Pancreas (tissue), 10 donors: ENCODE results near the gene CLEC1B. TPM values are rescaled to one million over a fixed set of nuclear protein-coding genes. Genes with fewer than 3 reads are reported as not detected.
"Not testable (repeated sequence)": the region's sequence is repeated elsewhere in the genome, so short reads cannot be mapped to it uniquely, and the experiment has no call there.

ENCODE experiments used
- ATAC-seq, 4 donors: fragments of 200-7000 bp; cut with Tn5 transposase; one replicate each; pipeline versions ENCODE4 v1.8.0 to v1.9.1; 2020; ENCODE audit warnings: mild to moderate bottlenecking in 4 of 4, moderate library complexity in 4 of 4
- DNase-seq, 6 donors: peaks; one replicate each; pipeline ENCODE4 v3.0.0-alpha.2; 2020
- FAIRE-seq: peaks from 2 replicates; lab custom pipeline; 2012; peaks lifted over from hg19 to GRCh38; lab: Jason Lieb, UNC
- H3K27ac ChIP-seq, 4 donors: fragments of 200-600 bp; sonication (generic); 1 replicate in 3 of 4; 2 replicates in 1 of 4; pipeline versions ENCODE4 v1.5.0 to v1.8.0; 2020
- H3K27me3 ChIP-seq, 4 donors: fragments of 200-600 bp; one replicate each; pipeline ENCODE4 v1.8.0; 2021
- H3K36me3 ChIP-seq, 3 donors: fragments of 200-600 bp; sonication (generic) in 1 of 3; one replicate each; pipeline versions ENCODE4 v1.5.0 to v1.8.0; 2020 to 2021
- H3K4me1 ChIP-seq, 3 donors: fragments of 200-600 bp; one replicate each; pipeline ENCODE4 v1.8.0; 2021
- H3K4me3 ChIP-seq, 4 donors: fragments of 200-600 bp; sonication (generic) in 2 of 4; one replicate each; pipeline versions ENCODE4 v1.5.0 to v1.8.0; 2020 to 2021
- H3K9me3 ChIP-seq, 4 donors: fragments of 200-600 bp; one replicate each; pipeline ENCODE4 v1.8.0; 2021
- WGBS, 2 donors: extraction: QIAGEN DNeasy Blood & Tissue Kit; methylation state at CpG; one replicate each; pipeline ENCODE4 v1.1.7; 2013; 5-methylcytosine and 5-hydroxymethylcytosine counted together
- intact Hi-C, 3 donors: fragments of 100-400 bp; cut with DNase I; formaldehyde crosslinking; loops; one replicate each; pipeline versions ENCODE4 v1.11.1 to v1.14.2; 2022
- polyA plus RNA-seq, 2 donors: library from polyadenylated mRNA; stranded (reverse); fragments of 200-250 nt; gene quantifications; one replicate each; pipeline ENCODE4 v1.2.3, GENCODE V29; 2013
- total RNA-seq, 6 donors: library from RNA; stranded (reverse); fragmentation: NEBNext Ultra II Directional in 4 of 6; extraction: Animal tissue kit (Norgen Biotek cat#: 25700) in 4 of 6; gene quantifications; one replicate each; pipeline versions ENCODE4 v1.2.1 to v1.2.4, GENCODE V29; 2021 to 2023
- TF ChIP-seq, protein P1 (sequence below), 4 donors: fragments of 200-600 bp; sonication (generic) in 3 of 4; IDR thresholded peaks; one replicate each; pipeline versions ENCODE4 v1.5.0 to v1.8.0; 2021; ENCODE audit warnings: antibody characterized with exemption in 4 of 4
- donor health status: healthy with polysubstance abuse.
- donor health status: DM: no; HTN: no; CAD: no; lungs with moderate emphysema.
- donor health status: DM: no; HTN: no; CAD: no.
- donor health status: control.
- donor health status: control.
- donor health status: Bipolar disorder and iron deficiency.
- donor health status: DM: yes; HTN: yes; CAD: no.
- donor health status: DM: no; HTN: no; CAD: no.
- donor health status: DM: no; HTN: no; CAD: no.
- donor health status: DM: yes; HTN: yes; CAD: no.

Gene CLEC1B
- total and polyA plus RNA-seq, 8 donors: 0.02 TPM; not detected in 7

DNA sequence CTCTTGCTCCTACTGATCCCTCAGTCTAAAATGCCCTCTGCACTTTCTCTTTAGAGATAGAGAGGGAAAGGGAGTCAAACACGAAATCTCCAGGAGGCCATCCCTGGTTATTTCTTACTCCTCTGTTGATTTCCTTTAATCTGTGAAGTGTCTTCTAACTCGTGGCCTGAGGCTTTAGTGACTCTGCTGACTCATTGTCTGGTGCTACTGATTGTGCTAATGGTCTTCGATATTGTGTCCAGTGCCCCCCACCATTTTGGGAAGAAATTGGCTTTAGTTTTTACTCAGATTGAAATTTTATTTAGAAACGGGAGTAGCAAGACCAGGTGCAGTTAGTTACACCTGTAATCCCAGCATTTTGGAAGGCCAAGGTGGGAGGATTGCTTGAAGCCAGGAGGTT lies 32.4 kb upstream of the CLEC1B start:
- ATAC-seq: no peak
- TF ChIP-seq, protein P1, sequence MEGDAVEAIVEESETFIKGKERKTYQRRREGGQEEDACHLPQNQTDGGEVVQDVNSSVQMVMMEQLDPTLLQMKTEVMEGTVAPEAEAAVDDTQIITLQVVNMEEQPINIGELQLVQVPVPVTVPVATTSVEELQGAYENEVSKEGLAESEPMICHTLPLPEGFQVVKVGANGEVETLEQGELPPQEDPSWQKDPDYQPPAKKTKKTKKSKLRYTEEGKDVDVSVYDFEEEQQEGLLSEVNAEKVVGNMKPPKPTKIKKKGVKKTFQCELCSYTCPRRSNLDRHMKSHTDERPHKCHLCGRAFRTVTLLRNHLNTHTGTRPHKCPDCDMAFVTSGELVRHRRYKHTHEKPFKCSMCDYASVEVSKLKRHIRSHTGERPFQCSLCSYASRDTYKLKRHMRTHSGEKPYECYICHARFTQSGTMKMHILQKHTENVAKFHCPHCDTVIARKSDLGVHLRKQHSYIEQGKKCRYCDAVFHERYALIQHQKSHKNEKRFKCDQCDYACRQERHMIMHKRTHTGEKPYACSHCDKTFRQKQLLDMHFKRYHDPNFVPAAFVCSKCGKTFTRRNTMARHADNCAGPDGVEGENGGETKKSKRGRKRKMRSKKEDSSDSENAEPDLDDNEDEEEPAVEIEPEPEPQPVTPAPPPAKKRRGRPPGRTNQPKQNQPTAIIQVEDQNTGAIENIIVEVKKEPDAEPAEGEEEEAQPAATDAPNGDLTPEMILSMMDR (IDR thresholded peaks at IDR 0.05): no peak
- no peak for FAIRE-seq
- WGBS, 2 donors: 45 to 58% methylated on average over 4 of the region's 4 CpGs
- intact Hi-C loops: no loop called here
- no peaks in the 10 kb centered on the region for H3K27me3 ChIP-seq
- no peaks in the 10 kb centered on the region for H3K36me3 ChIP-seq
- H3K9me3 ChIP-seq: no peaks in the 10 kb centered on the region
- no peak for DNase-seq
- H3K4me1 ChIP-seq: no peaks in the 10 kb centered on the region
- no peak overlapping the region for H3K4me3 ChIP-seq
- H3K27ac ChIP-seq: no peak overlapping the region

DNA sequence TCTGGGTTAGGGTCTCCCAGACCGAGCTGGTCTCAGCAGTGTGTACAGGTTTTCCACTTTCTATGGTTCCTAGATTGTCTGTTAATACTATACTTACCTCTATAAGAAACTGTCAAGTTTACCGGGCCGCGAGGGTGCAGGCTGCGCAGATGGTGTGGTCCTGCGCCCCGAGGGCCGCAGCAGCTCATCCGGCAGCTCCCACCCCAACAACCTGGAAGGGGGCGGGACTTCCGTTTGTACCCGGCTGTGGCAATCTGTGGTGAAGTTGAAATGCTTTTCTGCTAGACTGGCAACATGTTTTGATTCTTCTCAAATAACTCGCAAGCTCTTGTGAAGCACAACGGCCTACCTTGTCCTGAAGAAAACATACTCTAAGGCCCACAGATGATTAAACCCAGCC lies 31.5 kb upstream of the CLEC1B start, which contains the start of gene CLEC9A:
Gene CLEC9A (plus strand): TSS at position 237 of the 400 bp plus-strand sequence. CDS start 22,006 bp downstream, outside the sequence.
- ATAC-seq: no peak
- intact Hi-C loops: no loop called here
- no peaks in the 10 kb centered on the region for H3K27me3 ChIP-seq
- TF ChIP-seq, protein P1 (IDR thresholded peaks at IDR 0.05): no peak
- 85 to 93% methylated on average over 14 of the region's 14 CpGs for WGBS, 2 donors
- no peak for FAIRE-seq
- H3K27ac ChIP-seq: no peak within 1 kb of the TSS
- H3K9me3 ChIP-seq: no peaks in the 10 kb centered on the region
- H3K36me3 ChIP-seq: no peaks in the 10 kb centered on the region
- DNase-seq: no peak
- no peaks in the 10 kb centered on the region for H3K4me1 ChIP-seq
- no peak within 1 kb of the TSS for H3K4me3 ChIP-seq

- no peak for DNase-seq
- TF ChIP-seq, protein P1 (IDR thresholded peaks at IDR 0.05): no peak
- Histone ChIP-seq H3K4me1 (no peaks in the 10 kb centered on the region), H3K36me3 (no peaks in the 10 kb centered on the region), H3K27me3 (no peaks in the 10 kb centered on the region), H3K9me3 (no peaks in the 10 kb centered on the region), H3K4me3 (no peak overlapping the region), H3K27ac (no peak overlapping the region)
- intact Hi-C loops: no loop called here
- 44 to 52% methylated on average over 4 of the region's 4 CpGs for WGBS, 2 donors
- no peak for FAIRE-seq
- peak in 2 of 4 donors; percentile 54 to 65 for ATAC-seq
Measured at GRCh38 chr12:10027721-10028120, 28.8 kb upstream of the CLEC1B start.

- H3K36me3 ChIP-seq: no peaks in the 10 kb centered on the region
- no peaks in the 10 kb centered on the region for H3K4me1 ChIP-seq
- no peaks in the 10 kb centered on the region for H3K27me3 ChIP-seq
- H3K4me3 ChIP-seq: no peak overlapping the region
- TF ChIP-seq, protein P1 (IDR thresholded peaks at IDR 0.05): no peak
- H3K27ac ChIP-seq: no peak overlapping the region
- DNase-seq (no peak), ATAC-seq (no peak), FAIRE-seq (no peak)
- no peaks in the 10 kb centered on the region for H3K9me3 ChIP-seq
- WGBS, 2 donors: 60 to 87% methylated on average over 3 of the region's 3 CpGs
- intact Hi-C loops: no loop called here
Measured at GRCh38 chr12:10027311-10027710, 28.4 kb upstream of the CLEC1B start.

- H3K27ac ChIP-seq, ATAC-seq, H3K4me3 ChIP-seq, DNase-seq, H3K27me3 ChIP-seq, FAIRE-seq, H3K9me3 ChIP-seq, H3K4me1 ChIP-seq, H3K36me3 ChIP-seq, intact Hi-C loops: not testable (repeated sequence)
- 58 to 80% methylated on average over 4 of the region's 4 CpGs for WGBS, 2 donors
Measured at GRCh38 chr12:10026666-10027065, 27.7 kb upstream of the CLEC1B start.
